DND-41 (cell line): ENCODE measurements around the gene RNF4.

Experiments
- ATAC-seq: fragments of 200-7000 bp; cut with Tn5 transposase; 3 replicates; pipeline ENCODE4 v1.9.1; 2021; ENCODE audit warnings: low read depth; ENCODE audit not compliant: insufficient read depth
- DNase-seq: peaks from one replicate; pipeline ENCODE4 v3.0.0-alpha.2; 2020
- H2AFZ ChIP-seq: 2 replicates; pipeline ENCODE4 v1.6.0; 2012; ENCODE audit warnings: low read depth, low read length
- H3K27ac ChIP-seq: 2 replicates; pipeline ENCODE4 v1.5.1; 2012; ENCODE audit warnings: low read length, inconsistent platforms
- H3K27me3 ChIP-seq: fragments of 200-600 bp; sonication (generic); 2 replicates; pipeline ENCODE4 v1.6.0; 2012; ENCODE audit warnings: low read length, mild to moderate bottlenecking, inconsistent platforms; ENCODE audit not compliant: insufficient read depth, poor library complexity
- H3K36me3 ChIP-seq: 2 replicates; pipeline ENCODE4 v1.5.1; 2012; ENCODE audit warnings: low read length, inconsistent platforms; ENCODE audit not compliant: insufficient read depth
- H3K4me1 ChIP-seq: 2 replicates; pipeline ENCODE4 v1.5.1; 2012; ENCODE audit warnings: mild to moderate bottlenecking, low read length; ENCODE audit not compliant: insufficient read depth
- H3K4me2 ChIP-seq: 2 replicates; pipeline ENCODE4 v1.6.0; 2012; ENCODE audit warnings: mild to moderate bottlenecking, moderate library complexity, low read length, inconsistent platforms; ENCODE audit not compliant: insufficient read depth
- H3K4me3 ChIP-seq, 2 experiments: fragments of 200-600 bp in 1 of 2; shearing (Covaris generic) in 1 of 2; 2 replicates each; pipeline ENCODE4 v1.5.1; 2012 to 2016; ENCODE audit warnings: inconsistent platforms in 2 of 2, low read length in 2 of 2, mild to moderate bottlenecking in 2 of 2, low read depth in 1 of 2, moderate library complexity in 1 of 2
- H3K79me2 ChIP-seq: 2 replicates; pipeline ENCODE4 v1.6.0; 2012; ENCODE audit warnings: low read length, inconsistent platforms; ENCODE audit not compliant: insufficient read depth
- H3K9ac ChIP-seq: 2 replicates; pipeline ENCODE4 v1.6.0; 2012; ENCODE audit warnings: low read depth, mild to moderate bottlenecking, inconsistent platforms, low read length, moderate library complexity
- H3K9me3 ChIP-seq: 2 replicates; pipeline ENCODE4 v1.5.1; 2012; ENCODE audit warnings: low read length, moderate library complexity, mild to moderate bottlenecking, inconsistent platforms; ENCODE audit not compliant: insufficient read depth, severe bottlenecking
- H4K20me1 ChIP-seq: 2 replicates; pipeline ENCODE4 v1.6.0; 2012; ENCODE audit warnings: low read length; ENCODE audit not compliant: insufficient read depth
- CTCF ChIP-seq: IDR thresholded peaks from 2 replicates; pipeline ENCODE4 v1.5.1; 2012; ENCODE audit warnings: borderline replicate concordance, low read length, moderate library complexity, mild to moderate bottlenecking; ENCODE audit not compliant: poor library complexity, severe bottlenecking; ENCODE audit errors: extremely low read depth
- EZH2 ChIP-seq: IDR thresholded peaks from 3 replicates; pipeline ENCODE4 v1.6.1; 2012; ENCODE audit warnings: borderline replicate concordance, low read depth, mild to moderate bottlenecking, moderate library complexity, low read length, inconsistent platforms; ENCODE audit not compliant: severe bottlenecking

Gene RNF4

DNA sequence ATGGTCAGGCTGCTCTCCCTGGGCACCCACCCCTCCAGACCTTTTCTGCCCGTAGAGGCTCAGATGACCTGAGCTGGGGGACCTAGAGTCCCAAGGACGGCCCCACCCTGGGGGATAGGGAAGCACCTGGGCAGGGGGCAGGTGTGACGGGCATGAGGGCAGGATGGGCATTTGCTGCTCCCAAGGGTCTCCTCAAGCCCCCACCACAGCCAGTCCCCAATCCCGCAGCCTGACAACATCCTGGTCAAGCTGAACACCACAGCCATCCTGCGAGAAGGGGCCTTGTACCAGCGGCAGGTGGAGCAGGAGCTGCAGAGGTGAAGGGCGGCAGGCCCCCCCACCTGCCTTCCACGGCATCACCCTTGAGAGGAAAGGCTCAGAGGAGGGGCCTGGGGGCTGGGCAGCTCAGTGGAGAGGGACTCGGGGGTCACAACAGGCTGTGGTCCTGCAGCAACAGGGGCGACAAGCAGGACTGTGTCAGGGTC lies 17.8 kb upstream of the RNF4 start:
- H3K4me1 ChIP-seq = no peaks in the 10 kb centered on the region
- H3K9ac ChIP-seq = no peak overlapping the region
- H2AFZ ChIP-seq = no peak overlapping the region
- no peak for ATAC-seq
- H3K9me3 ChIP-seq = no peaks in the 10 kb centered on the region
- no peak overlapping the region for H3K27ac ChIP-seq
- no peaks in the 10 kb centered on the region for H3K79me2 ChIP-seq
- H3K36me3 ChIP-seq = no peaks in the 10 kb centered on the region
- TF ChIP-seq CTCF (no peak), EZH2 (no peak)
- no peak overlapping the region for H3K4me2 ChIP-seq
- H4K20me1 ChIP-seq = peaks cover 10% of the 10 kb centered on the region
- H3K4me3 ChIP-seq = no peak overlapping the region
- H3K27me3 ChIP-seq = peaks cover 9% of the 10 kb centered on the region
- DNase-seq = no peak

- Histone ChIP-seq H3K4me3 (no peak overlapping the region), H3K9ac (no peak overlapping the region), H3K4me1 (no peaks in the 10 kb centered on the region), H3K27ac (no peak overlapping the region), H4K20me1 (peaks cover 10% of the 10 kb centered on the region), H3K9me3 (no peaks in the 10 kb centered on the region), H3K36me3 (no peaks in the 10 kb centered on the region), H2AFZ (no peak overlapping the region), H3K27me3 (peaks cover 9% of the 10 kb centered on the region), H3K79me2 (no peaks in the 10 kb centered on the region), H3K4me2 (no peak overlapping the region)
- no peak for TF ChIP-seq CTCF
- TF ChIP-seq EZH2 = no peak
- ATAC-seq (no peak), DNase-seq (no peak)
Measured at GRCh38 chr4:2451821-2452785, 16.8 kb upstream of the RNF4 start.

DNA sequence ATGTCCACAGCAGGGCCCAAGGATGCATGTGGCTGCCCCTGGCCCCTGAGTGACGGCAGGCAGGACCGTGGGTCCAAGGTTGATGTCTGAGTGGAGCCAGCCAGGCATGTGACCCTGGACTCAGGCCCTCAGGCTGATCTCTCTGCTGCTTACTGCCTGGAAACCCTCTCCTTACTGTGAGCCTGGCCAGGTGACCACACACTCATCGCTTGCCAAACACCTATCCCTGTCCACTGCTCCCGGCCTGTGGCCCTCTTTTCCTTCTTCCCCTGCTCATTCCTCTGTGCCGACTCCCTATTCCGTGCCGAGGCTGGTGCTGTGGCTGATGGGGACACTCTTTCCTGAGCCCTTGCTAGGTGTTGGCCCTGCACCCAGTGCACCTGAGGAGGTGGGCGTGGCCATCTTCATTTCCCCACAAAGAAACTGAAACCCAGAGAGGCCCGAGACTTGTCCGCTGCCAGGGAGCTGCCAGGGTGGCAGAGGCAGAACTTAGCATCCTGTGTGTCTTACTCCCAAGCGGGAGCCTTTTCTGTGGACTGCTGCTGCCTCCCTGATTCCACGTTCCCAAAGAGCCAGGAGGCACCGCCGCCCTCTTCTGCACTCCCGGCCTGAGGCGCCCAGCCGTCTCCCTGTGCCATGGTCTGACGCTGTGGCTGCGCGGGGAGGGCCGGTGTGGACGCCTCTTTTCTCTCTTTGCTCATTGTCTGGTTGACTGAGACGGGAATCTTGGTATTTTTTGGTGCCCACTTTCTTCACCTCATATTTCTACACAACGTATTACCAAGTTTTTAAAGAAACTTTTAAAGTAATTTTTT lies 11.2 kb upstream of the RNF4 start:
- Histone ChIP-seq H3K9me3 (no peaks in the 10 kb centered on the region), H3K4me3 (no peak overlapping the region), H4K20me1 (peaks cover 24% of the 10 kb centered on the region), H3K27me3 (peaks cover 26% of the 10 kb centered on the region), H3K79me2 (no peaks in the 10 kb centered on the region), H3K4me1 (peaks cover 6% of the 10 kb centered on the region), H3K27ac (no peak overlapping the region), H2AFZ (no peak overlapping the region), H3K36me3 (no peaks in the 10 kb centered on the region), H3K9ac (no peak overlapping the region), H3K4me2 (no peak overlapping the region)
- DNase-seq (no peak), ATAC-seq (no peak)
- no peak for TF ChIP-seq EZH2
- TF ChIP-seq CTCF = no peak
